HG03520 (cell line): ENCODE measurements around the gene PEA15.

Experiments
- ATAC-seq: cut with Tn5 transposase; IDR thresholded peaks from one replicate; pipeline ENCODE4 v1.9.1; 2021; ENCODE audit warnings: mild to moderate bottlenecking, moderate library complexity; ENCODE audit not compliant: unreplicated experiment

The PEA15 gene, protein sequence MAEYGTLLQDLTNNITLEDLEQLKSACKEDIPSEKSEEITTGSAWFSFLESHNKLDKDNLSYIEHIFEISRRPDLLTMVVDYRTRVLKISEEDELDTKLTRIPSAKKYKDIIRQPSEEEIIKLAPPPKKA

DNA sequence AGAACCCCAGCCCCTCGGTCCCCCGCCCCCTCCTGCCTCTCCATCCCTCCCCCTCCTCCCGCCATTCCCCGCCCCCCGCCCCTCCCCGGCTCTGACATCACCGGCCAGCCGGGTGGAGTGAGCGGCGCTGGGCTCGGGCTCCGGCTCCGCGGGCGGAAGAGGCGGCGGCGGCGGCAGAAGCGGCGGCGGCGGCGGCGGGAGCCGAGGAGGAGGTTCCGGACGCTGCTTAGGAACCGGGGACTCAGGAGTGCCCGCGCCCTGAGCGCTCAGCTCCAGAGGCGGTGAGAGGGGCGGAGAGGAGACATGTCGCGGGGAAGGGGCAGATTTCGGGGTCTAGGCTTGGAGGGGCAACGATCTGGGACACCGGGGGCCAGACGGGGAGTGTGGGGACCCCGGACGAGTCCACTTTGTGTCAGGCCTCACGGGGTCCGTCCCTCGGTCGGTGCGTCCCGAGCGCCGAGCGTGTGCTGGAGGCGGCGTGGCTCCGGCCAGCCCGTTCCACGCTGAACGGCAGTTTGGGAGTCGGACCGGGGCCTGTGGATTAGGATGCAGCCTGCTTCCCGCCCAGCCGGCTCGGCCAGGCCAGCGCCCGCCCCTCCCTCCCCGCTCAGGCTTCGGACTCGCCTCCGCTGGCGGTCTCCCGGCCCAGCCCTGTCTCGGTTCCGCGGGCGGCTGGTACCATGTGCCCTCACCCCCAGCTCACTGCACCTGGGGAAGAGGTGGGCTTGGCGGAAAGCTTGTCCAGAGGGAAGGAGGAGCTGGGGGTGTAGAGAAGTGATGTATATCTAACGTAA lies at the start of gene PEA15:
PEA15 (plus strand) TSS at position 143 of the 794 bp plus-strand sequence. CDS start 6,161 bp downstream, outside the sequence.
- ATAC-seq: peak; percentile 41

DNA sequence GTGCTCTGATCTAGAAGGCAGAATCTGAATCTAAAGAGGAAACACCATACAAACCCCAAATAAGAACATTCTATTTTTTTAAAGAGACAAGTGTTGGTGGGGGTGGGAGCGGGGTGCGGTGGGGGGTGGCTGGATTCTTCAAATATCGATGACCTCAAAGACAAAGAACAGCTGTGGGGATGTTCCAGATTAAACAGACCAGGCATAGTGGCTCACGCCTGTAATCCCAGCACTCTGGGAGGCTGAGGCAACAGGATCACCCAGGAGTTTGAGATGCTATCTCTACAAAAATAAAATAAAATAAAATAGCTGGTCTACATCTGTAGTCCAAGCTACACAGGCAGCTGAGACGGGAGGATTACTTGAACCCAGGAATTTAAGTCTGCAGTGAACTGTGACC lies 48.8 kb upstream of the PEA15 start:
- no peak for ATAC-seq

DNA sequence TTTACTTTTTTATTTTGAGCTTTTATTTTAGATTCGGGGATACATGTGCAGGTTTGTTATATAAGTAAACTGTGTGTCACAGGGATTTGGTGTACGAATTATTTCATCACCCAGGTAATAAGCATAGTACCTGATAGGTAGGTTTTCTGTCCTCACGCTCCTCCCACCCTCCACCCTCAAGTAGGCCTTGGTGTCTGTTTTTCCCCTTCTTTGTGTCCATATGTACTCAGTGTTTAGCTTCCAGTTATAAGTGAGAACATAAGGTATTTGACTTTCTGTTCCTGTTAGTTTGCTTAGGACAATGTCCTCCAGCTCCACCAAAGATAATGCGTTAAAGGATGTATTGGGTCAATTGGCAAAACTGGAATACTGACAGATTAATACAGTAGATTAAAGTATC lies 48.0 kb upstream of the PEA15 start:
- ATAC-seq: no peak

DNA sequence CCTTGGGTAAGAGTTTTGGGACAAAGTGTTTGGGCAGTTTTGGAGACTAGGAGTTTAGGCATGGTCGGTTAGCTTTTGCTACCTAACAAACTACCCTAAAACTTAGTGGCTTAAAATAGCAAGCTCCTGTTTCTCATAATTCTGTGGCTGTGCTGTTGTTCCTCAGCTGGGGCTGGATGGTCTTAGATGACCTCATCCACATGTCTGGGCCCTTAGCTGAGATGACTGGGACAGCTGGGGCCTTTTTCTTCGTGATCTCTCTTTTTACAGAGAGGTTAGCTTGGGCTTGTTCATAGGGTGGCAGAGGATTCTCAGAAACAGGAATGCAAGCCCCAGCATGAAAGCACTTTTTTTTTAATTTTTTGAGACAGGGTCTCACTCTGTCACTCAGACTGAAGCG lies 47.2 kb upstream of the PEA15 start:
- no peak for ATAC-seq

DNA sequence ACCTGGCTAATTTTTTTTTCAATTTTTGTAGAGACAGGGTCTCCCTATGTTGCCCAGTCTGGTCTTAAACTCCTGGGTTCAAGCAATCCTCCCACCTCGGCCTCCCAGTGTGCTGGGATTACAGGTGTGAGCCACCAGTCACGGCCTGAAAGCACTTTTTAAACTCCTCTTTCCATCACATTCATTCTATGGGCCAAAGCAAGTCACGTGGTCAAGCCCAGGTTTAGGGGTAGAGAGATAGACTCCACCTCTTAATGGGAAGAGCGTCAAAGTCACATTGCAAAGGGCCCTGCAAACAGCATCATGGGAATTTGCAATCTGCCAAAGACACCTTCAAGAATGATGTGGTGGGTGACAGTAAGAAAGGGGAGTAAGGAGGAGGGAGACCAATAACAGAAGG lies 46.6 kb upstream of the PEA15 start:
- ATAC-seq: no peak

DNA sequence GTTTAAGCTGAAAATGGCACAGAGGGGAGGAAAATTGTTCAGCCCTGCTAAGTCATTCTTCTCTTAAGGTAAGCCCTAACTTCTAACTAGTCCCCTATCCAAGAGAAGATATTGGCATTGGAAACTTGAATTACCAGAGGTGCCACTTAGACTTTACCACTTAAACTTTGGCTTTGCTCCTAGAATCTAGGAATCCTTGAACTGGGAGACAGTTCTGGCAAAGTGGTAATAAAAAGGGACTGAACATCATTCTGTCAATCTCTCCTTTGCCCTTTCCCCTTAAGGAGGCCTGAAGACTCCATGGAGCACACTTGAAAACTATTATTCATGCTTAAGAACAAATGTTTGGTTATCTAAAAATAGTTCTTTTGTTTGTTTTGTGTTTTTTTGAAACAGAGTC lies 45.3 kb upstream of the PEA15 start:
- no peak for ATAC-seq

DNA sequence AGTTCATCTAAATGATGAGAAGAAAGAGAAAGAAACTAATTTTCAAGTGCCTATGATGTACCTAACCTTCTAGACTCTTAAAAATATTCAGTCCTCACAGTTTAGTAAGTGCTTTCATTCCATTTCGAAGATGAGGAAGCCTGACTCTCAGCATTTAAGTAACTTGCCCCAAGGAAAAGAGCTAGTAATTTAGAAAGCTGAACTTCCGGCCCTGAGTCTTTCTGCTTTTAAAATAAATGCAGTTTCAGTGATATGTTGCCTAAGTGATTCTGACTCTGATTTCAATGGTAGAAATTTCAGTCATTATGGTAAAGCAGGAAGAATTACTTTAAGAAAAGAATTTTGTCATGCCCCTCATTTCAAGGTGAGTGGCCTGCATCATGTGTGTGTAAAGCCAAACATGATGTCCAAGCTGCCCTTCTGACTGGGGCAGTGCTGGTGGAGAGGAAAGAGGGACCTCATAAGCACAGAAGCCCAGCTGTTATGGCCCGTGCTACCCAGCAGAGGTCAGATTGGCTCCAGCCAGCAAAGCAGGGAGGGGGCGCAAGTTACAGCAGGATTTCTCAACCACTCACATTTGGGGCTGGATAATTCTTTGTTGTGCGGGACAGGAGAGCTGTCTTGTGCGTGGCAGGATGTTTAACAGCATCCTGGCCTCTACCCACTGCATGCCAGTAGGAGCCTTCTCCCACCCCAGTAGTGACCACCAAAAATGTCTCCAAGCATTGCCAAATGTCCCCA lies 43.0 kb upstream of the PEA15 start:
- no peak for ATAC-seq

DNA sequence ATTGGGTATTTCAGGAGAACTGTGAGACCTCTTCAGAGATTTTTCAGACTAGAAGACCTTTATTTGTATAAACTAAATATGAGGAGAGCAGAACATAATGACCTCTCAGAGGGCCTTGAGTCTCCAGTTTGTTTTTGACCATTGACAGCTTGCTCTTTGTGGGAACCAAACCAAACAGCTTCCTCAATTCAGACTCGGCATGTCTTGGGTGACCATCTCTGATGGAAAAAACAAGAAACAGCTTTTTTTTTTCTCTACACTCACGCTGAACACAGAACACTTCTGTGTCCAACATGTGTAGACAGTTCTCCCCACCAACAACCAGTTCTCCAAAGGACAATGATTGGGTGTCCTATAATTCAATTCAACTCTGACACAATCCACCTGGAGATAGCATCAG lies 42.3 kb upstream of the PEA15 start:
- no peak for ATAC-seq

DNA sequence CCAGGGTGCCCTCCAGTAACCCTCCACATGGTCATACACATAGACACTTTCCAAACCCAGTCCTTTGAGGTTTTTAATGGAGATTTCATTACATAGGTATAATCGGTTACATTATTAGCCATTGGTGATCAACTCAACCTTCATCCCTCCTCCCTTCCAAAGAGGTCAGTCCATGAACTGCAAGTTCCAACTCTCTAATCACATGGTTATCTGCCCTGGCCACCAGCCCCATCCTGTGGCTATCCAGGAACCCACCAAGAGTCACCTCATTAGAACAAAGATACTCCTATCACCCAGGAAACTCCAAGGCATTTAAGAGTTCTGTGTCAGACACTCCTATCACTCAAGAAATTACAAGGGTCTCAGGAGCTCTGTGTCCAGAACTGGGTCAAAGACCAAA lies 41.6 kb upstream of the PEA15 start:
- no peak for ATAC-seq

DNA sequence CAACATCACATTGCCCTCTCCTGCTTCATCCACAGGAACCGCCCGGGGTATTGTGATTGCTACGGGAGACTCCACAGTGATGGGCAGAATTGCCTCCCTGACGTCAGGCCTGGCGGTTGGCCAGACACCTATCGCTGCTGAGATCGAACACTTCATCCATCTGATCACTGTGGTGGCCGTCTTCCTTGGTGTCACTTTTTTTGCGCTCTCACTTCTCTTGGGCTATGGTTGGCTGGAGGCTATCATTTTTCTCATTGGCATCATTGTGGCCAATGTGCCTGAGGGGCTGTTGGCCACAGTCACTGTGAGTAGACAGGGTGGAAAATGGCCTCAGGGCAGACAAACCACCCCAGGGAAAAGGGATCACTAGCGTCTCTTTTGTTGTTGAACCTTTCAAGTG lies 41.1 kb upstream of the PEA15 start:
- ATAC-seq: no peak

DNA sequence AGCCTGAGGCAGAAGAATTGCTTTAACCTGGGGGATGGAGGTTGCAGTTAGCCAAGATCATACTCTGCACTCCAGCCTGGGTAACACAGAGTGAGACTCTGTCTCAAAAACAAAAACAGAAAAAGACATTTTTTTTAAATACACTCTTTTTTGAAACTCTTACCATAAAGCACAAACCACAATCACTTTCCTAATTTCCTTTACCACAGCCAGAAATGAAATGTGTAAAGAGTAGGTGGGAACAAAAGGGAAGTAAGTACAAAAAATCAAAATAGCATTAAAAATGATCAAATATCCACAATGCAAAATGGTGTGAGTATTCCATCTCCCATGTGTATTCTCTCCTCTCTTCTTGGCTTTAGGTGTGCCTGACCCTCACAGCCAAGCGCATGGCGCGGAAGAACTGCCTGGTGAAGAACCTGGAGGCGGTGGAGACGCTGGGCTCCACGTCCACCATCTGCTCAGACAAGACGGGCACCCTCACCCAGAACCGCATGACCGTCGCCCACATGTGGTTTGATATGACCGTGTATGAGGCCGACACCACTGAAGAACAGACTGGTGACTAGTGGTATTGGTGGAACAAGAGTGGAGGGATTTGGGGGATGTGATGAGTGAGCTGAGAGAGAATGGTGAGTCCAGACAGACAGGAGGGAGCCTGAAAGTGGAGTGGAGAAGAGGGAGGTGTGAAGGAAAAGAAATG lies 38.9 kb upstream of the PEA15 start:
- no peak for ATAC-seq

DNA sequence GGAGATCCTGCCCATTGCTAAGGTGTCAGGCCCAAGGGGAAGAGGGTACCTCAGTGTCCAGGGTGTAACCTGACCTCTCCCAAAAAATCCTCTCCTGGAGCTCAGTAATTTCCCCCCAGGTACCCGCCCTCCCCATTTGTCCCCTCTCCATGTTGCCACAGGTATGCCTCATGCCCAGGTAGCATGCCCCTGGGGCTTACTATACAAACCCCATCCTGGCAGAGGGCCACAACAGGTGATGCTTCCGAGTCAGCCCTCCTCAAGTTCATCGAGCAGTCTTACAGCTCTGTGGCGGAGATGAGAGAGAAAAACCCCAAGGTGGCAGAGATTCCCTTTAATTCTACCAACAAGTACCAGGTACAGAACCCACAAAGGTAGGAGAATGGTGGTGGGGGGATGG lies 38.1 kb upstream of the PEA15 start:
- ATAC-seq: no peak

DNA sequence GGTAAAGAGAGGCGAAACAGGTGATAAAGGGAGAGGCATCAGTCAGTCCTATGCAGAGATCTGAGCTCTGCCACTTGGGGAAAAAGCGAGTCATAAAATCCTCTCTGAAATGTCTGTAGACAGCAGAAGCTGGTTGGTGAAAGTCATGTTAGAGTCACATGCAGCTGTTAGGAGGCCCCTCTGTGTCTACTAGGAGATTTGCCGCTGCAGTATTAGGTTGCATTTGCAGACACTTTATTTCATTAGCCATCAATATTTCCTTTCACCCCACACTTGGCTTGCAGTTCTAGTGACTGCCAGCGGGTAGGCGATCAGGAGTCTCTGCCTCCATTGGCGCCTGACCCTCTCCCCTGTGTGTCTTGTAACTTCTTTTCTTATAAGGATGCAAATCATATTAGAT lies 37.6 kb upstream of the PEA15 start:
- ATAC-seq: no peak

DNA sequence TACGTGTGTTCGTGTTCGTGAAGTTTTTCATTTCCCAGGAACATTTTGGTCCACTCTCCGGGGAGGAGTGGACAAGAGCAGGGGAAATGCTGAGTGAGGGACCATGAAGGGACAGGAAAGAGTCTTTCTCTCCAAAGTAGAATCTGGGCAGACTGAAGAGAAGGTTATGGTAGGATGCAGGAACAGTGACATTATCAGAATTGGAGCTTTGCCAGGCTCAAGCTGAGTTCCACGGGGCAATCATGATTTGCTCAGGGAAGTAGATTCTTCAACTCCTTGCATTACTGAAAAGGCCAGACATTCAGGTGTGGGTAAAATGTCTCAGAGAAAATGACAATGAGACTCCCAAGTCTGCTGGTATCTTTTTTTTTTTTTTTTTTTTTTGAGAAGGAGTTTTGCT lies 37.2 kb upstream of the PEA15 start:
- ATAC-seq: no peak

DNA sequence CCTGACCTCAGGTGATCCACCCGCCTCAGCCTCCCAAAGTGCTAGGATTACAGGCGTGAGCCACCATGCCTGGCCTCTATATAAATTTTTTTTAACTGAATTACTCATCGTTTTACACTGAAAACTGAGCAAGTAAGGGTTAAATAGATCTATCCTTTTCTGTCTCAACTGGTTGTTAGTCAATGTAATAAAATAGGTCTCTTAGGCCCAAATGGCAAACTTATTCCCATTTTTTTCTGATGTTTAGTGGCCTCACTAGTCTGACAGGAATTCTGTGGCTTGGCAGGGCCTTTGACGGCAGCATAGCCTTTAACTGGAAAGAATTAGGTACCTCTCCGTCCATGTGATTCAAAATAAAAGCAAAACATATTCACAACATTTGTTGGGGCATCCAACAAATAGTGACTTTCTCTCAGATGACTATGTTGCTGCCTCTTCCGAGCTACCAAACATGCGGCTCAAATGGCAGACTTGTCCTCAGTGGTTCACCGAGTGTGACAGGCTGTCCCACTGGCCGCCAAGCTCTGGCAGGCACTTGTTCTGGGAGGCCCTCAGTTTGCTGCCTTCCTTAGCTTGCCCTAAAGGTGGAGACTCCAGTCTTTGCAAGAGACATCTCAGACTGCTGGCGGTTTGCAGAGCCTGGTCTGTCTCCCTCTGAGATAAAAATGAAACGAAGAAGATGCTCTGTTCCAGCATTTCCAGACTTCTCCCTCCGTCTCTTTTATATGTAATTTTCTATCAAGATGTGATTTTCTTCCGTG lies 36.4 kb upstream of the PEA15 start:
- ATAC-seq: no peak

DNA sequence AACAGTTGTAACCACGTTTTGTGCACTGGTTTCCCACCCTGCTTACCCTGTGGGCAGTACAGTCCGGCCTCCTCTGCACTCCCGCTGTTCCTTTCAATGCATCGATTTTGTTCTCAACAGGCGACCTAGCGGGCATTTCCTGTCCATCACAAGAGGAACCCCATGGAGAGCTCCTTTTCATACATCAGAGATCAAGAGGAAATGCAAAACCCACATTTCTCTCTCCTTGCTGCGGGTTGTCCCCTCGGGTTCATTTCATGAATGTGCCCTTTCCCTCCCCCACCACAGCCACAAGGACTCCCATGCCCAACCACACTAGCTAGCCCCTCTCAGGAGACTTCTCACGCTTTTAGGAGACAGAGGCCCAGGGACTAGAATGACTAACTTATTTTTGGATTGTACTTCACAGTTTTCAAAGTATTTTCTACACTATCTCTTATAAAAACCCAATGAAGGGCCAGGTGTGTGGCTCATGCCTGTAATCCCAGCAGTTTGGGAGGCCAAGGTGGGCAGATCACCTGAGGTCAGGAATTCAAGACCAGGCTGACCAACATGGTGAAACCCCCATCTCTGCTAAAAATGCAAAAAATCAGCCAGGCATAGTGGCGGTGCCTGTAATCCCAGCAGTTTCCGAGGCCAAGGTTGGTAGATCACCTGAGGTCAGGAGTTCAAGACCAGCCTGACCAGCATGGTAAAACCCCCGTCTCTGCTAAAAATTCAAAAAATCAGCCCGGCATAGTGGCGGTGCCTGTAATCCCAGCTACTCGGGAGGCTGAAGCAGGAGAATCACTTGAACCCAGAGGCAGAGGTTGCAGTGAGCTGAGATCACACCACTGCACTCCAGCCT lies 35.4 kb upstream of the PEA15 start:
- peak; percentile 43 for ATAC-seq

DNA sequence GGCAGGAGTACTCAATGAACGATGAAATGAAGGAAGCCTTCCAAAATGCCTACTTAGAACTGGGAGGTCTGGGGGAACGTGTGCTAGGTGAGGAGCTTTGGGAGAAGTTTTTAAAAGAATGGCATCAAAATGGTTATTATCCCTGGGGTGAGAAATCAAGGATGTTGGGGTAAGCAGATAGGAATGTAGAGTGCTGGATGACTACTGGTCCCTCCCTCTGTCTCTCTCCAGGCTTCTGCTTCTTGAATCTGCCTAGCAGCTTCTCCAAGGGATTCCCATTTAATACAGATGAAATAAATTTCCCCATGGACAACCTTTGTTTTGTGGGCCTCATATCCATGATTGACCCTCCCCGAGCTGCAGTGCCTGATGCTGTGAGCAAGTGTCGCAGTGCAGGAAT lies 33.8 kb upstream of the PEA15 start:
- no peak for ATAC-seq

DNA sequence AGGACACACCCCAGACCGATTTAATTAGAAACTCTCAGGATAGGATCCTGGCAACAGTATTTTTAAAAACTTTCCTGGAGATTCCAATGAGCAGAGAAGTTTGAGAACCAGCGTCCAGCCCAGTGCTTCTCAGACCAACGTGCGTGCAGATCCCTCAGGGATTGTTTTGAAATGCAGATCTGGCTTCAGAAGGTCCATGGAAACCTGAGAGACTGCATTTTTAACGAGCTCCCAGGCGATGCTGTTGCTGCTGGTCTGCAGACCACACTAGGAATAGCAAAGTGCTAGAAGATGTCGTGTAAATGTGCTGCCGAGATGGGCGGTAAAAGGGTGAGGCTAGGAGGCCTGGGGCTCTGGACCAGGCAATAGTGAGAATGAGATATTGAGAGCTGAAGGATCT lies 33.2 kb upstream of the PEA15 start:
- ATAC-seq: no peak

DNA sequence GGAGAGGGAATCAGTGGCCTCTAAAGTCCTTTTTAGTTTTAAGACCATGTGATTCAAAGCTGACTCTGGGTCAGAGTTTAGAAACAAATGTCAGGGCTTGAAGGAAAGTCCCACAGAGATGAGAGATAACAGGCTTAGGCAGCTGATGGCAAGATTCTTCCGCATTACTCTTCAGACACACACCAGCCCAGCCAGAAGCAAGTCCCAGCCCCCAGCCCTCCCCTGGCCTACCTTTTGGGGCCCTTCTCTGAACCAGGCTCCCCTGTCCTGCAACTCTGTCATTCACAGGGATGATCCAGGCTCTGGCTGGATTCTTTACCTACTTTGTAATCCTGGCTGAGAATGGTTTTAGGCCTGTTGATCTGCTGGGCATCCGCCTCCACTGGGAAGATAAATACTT lies 28.0 kb upstream of the PEA15 start:
- no peak for ATAC-seq

DNA sequence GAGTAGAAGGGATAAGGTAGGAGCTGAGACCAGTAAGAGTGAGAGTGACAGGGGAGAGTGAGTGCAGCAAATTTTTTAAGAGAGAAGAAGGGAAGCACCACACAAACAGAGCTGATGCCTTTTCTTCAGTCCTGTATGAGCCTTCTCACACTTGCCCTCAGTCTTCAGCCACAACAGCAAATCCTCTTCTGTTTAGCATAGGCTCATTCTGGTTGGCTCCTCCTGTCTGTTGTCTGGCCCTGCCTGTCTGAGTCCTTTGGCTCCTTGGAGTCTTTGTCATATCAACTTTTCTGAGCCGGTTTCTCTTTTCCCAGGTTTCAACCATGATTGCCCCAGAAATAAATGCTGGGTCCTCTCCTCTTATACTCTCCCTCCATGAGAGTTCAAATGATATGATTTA lies 27.5 kb upstream of the PEA15 start:
- ATAC-seq: no peak
